Dedifferentiated amniotic fluid mesenchymal stem cell (primary cell): ENCODE results near the gene CREBL2.
"Not testable (repeated sequence)": the region's sequence is repeated elsewhere in the genome, so short reads cannot be mapped to it uniquely, and the experiment has no call there.

Source experiments
- DNase-seq: peaks from one replicate; pipeline ENCODE4 v3.0.0-alpha.2; 2016; ENCODE audit errors: extremely low spot score

The CREBL2 gene

DNA sequence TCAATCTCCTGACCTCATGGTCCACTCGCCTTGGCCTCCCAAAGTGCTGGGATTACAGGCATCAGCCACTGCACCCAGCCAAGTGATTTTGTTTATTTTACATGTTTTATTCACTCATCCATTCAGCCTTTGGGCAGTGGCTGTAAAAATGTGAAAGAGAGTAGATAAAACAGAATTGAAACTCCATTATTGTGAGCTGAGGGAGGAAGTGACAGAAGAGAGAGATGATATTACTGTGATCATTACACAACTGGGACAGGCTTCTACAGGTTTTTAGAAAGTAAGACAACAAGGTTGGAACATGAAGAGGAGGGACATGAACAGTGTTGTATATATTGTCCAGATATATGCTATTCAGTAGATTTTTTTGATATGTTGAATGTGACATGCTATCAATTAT lies 25.0 kb downstream of the CREBL2 start:
- no peak for DNase-seq

- DNase-seq = not testable (repeated sequence)
These were observed 28.3 kb downstream of the CREBL2 start for GRCh38 chr12:12639995-12640394.

DNA sequence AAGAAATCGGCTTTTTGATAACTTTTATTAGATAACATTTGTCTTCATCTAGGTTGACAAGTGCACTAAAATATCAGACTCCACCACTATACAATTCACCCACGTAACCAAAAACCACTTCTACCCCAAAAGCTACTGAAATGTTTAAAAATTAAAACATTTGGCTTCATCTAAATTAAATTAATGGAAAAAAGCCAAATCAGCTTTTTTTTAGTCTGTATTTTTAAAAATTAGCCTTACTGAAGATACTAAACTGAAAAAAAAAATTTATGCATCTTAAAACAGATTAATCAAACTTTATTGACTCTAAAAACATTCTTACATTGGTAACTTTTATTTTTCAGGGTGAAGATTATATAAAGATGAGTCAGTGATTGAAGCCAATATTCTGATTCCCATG lies 30.0 kb downstream of the CREBL2 start:
- no peak for DNase-seq

DNA sequence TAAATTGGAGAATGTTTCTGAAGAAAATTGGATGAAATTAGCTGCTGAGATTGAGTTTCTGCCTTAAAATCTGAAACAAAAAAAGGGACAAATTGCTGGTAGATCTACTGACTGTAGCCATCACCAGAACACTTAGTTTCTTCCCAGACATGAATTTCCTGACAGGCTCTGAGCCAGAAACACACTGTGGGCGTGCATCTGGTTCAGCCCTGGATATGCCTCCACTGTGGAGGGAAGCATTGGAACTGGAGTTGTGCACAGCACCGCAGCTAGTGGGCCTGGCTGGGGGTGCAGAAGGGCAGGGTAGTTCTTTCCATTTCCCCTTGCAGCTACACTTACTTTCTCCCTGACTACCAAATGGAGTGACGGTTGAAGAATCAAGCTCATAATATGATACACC lies 31.2 kb downstream of the CREBL2 start:
- DNase-seq = no peak

GRCh38 chr12:12645485-12645884 lies 33.8 kb downstream of the CREBL2 start:
- no peak for DNase-seq

GRCh38 chr12:12645968-12646367 lies 34.3 kb downstream of the CREBL2 start:
- peak; percentile 60 for DNase-seq

DNA sequence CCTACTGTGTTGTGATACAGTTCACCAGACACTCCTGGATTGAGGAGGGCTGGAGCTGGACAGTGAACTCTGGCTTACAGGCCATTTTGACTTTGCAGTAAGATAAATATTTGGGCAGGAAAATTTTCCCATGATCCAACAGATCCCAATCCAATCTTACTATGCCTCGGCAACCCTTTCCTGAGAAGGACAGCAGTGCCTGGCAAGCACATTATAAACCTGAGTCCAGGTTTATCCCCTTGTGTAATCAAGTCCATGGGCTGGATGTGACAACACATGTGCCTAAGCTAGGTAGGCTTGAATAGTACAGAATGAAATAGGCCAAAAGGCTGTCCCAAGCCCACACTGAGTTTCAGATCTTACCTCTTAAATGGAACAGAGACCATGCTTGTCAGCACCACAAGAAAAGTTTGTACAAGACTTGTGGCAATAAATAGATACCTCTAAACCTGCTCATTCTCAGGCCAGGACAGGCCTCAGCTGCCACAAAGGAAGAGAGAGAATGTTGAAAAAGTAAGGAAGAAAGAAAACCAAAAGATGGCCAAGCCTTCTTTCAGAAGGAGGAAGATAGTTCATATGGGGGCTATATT lies 34.9 kb downstream of the CREBL2 start:
- no peak for DNase-seq

- DNase-seq = no peak
These were observed 36.6 kb downstream of the CREBL2 start for GRCh38 chr12:12648284-12648683.

DNA sequence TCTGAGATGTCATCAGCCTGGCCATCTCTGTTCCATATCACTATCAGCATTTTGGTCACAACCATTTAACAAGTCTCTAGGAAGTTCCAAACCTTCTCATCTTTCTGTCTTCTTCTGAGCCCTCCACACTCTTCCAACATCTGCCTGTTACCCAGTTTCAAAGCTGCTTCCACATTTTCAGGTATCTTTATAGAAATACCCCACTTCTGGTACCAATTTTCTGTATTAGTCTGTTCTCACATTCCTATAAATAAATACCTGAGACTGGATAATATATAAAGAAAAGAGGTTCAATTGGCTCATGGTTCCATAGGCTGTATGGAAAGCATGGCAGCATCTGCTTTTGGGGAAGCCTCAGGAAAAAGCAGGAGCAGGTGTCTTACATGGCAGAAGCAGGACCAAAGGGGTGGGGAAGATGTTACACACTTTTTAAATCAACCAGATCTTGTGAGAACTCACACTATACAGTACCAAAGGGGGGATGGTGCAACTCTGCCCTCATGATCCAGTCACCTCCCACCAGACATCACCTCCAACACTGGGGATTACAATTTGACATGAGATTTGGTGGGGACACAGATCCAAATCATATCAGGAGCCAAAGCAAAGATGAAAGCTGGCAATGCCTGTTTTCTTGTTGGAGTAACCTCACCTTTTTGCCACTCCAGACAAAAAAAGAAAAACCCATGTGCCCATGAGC lies 37.4 kb downstream of the CREBL2 start:
- no peak for DNase-seq

DNA sequence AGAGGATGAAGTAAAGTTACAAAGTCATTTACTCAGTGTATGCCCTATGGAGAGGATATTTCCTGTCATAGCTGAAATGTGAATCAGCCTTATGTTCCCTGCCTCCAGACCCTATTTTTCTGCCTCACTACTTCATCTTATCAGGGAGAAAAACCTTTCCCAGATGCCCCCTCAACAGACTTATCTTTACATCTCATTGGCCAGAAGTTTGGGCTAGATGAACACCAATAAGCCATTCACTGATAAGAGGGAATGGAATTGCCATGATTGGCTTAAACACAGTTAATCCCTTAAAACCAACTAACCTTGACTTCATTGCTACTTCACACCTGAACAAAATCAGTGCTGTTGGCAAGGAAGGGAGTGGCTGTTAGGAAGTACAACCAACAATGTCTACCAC lies 40.1 kb downstream of the CREBL2 start:
- DNase-seq = no peak

- not testable (repeated sequence) for DNase-seq
These were observed 41.0 kb downstream of the CREBL2 start for GRCh38 chr12:12652704-12653103.

GRCh38 chr12:12653922-12654321 lies 42.2 kb downstream of the CREBL2 start:
- no peak for DNase-seq

DNA sequence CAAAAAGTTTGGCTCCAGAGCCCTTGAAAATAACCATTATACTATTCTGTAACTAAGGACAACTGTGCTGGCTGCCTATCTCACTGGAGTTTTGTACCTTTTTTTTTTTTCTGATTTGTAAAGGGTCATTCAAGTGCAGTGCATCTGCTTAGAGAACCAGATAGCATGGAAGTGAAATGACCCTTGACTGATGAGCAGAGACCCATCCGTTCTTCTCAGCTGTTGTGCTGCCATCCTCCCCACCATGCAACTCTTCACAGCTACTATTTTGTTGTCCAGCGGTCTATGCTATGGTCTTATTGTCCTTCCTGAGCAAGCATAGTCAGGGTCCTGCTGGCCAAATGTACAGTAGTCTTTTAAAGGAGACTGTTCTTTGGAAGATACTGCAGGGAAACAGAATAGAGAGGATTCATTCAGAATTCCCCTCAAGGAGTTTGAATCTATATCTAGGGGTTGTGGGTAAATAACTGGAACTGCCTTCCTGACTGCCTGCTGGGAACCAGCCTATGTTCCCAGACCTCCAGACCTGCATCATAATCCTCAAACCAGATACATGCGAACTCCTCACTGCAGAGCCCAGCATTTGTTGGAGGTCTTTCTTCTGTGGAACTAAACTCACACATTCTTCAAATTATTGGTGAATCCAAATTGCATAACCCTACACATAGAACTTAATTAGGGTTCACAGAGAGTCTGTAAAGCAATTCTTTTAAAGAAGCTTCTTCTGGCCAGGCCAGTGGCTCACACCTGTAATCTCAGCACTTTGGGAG lies 43.2 kb downstream of the CREBL2 start:
- DNase-seq = no peak

DNA sequence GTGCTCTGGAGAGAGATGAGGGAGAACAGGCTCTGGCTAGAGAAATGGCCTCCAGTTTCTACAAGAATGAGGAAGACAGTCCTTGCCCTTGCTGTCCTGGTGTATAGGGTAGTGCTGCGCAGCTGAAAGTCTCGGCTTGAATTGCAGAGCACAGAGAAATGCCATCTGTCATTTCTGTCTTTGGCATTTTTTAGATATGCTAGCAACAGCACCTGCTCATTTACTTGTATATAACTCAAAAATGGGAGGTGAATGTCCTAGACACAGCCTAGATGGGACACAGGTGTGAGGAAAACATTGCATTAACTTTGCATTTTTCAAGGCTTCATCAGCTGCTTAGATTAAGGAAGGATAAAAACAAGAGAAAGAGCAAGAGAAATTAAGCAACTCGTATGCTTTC lies 48.5 kb downstream of the CREBL2 start:
- DNase-seq = no peak

DNA sequence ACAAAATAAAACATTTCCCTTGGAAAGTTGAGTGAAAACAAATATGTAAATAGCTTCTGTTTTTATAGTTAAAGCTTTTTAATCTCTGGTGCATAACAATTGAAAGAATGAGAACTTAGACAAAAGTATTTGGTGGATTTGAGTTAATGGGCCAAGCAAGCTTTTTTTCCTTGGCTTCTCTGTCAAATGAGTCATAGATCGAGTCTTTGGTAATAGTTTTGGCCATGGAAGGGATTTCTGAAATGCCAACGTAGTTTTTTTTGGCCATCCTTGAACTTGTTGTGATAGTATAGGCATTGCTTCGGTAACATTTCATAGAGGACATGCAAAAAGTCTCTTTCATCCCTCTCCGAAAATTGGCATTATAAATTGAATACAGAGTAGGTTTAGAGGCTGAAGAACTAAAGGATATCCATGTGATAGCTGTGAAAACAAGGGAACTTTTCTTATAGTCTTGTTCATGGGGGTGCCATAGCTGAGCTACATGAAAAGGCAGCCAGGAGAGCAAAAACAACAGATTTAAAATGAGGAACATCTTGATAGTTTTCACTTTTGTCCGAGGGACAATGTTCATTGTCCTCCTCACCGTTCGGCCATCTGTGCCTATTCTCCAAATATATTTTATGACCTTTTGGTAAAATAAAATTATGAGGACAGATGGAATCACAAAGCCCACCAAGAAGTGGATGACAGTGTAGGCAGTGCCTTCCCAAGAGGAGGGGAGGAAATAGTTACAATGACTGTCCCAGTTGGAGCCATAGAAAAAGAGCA lies 49.6 kb downstream of the CREBL2 start:
- peak; percentile 88 for DNase-seq

DNA sequence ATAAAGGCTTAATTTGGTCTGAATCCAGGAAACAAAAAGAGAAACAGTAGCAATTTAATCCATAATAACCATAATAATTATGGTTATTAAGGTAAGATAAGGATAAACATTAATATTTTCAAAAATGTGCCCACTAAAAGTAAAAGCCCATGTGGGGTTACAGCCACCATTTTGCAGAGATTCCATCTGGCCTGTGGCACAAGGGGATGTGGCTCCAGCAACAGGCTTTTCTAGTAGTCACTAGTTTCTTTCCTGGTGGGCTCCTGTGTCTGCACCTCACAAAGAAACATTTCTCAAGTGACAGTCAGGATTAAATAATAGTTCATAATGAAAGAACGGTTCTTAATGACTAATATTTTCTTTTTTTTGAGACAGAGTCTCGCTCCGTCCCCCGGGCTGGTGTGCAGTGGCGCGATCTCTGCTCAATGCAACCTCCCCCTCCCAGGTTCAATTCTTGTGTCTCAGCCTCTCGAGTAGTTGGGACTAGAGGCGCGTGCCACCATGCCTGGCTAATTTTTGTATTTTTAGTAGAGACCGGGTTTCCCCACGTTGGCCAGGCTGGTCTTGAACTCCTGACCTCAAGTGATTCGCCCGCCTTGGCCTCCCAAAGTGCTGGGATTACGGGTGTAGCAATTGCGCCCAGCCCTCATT lies 52.1 kb downstream of the CREBL2 start:
- no peak for DNase-seq

GRCh38 chr12:12665194-12665593 lies 53.5 kb downstream of the CREBL2 start:
- no peak for DNase-seq

DNA sequence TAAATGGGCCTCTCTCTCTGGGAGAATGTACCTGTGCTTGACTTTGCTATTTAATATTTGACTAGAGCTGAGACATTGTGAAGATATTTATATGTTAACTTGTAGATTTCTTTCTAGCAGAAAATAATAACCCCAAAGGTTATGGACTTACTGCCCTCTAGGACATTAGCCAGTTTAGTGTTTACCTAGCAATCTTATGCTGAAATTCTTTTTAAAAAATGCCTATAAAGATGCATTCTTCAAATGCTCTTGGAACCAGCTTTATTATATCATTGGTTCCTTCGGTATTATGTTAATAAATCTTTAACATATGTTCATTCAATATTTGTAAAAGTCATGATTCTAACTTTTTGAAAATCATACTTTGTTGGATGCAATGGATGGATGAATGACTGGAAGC lies 56.3 kb downstream of the CREBL2 start:
- no peak for DNase-seq

DNA sequence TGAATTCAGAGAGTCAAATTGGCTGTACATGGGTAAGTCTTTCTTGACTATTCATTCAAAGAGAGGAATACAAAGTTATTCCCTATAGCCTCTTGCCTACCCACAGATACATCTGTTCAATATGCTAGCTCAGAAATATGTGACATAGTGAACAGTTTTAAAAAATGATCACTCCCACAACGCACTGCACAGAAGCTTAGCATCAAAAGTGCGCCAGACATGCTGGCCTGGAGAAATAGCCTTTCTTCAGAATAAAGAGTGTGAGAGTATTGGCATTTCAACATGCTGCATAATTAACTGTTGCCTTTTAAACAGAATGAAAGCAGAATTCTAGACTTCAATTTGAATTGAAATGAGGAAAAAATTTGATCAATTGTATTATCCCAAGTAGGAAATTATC lies 57.3 kb downstream of the CREBL2 start:
- no peak for DNase-seq

- DNase-seq = no peak
These were observed 60.4 kb downstream of the CREBL2 start for GRCh38 chr12:12671850-12672660.

DNA sequence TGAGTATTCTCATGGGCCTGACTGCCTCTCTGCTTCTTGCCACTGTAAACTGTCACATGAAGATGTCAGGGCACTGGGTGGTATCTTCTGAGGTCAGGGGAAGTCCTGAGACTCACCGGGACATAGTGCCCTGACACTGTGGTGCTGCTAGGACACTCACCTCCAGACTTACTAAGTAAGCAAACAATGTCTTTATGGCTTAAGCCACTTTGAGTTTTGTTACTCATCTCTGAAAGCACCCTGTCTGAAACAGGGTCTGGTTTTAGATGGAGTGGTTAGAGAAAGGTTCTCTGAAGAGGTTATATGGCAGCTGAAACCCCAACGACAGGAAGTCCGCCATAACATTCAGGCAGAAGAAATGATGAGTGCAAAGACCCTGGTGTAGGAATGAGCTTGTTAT lies 61.6 kb downstream of the CREBL2 start:
- no peak for DNase-seq
